ENCODE results near the gene ZNF655.

GRCh38 chr7:99562114-99562784, 3.8 kb downstream of the ZNF655 start:
- TF ChIP-seq CTCF (IDR thresholded peaks at IDR 0.05; ENCODE audit: insufficient read depth, low read depth, low read length) (no peak), EZH2 (IDR thresholded peaks at IDR 0.05; ENCODE audit: insufficient read depth, low read length) (no peak)
